Esophagus (tissue), 2 donors: ENCODE measurements around the gene GALNT6. TPM values are rescaled to one million over a fixed set of nuclear protein-coding genes. Genes with fewer than 3 reads are reported as not detected.

Experiments
- H3K27ac ChIP-seq, 2 donors: one replicate each; pipeline ENCODE4 v1.5.1; 2013; ENCODE audit warnings: low read depth in 2 of 2, mild to moderate bottlenecking in 2 of 2, inconsistent platforms in 1 of 2, low read length in 1 of 2, moderate library complexity in 1 of 2
- H3K27me3 ChIP-seq, 2 donors: one replicate each; pipeline ENCODE4 v1.6.1; 2013; ENCODE audit warnings: low read length in 2 of 2, control low read depth in 1 of 2, mild to moderate bottlenecking in 1 of 2; ENCODE audit not compliant: insufficient read depth in 2 of 2, control insufficient read depth in 1 of 2
- H3K36me3 ChIP-seq, 2 donors: one replicate each; pipeline ENCODE4 v1.6.1; 2013; ENCODE audit warnings: low read length in 1 of 2; ENCODE audit not compliant: control insufficient read depth in 2 of 2, insufficient read depth in 2 of 2
- H3K4me1 ChIP-seq, 2 donors: one replicate each; pipeline ENCODE4 v1.6.1; 2013; ENCODE audit warnings: low read length in 1 of 2; ENCODE audit not compliant: control insufficient read depth in 2 of 2, insufficient read depth in 2 of 2
- H3K4me3 ChIP-seq, 2 donors: one replicate each; pipeline ENCODE4 v1.5.1; 2013; ENCODE audit warnings: low read length in 2 of 2, mild to moderate bottlenecking in 2 of 2, low read depth in 1 of 2, moderate library complexity in 1 of 2
- H3K9me3 ChIP-seq, 2 donors: one replicate each; pipeline ENCODE4 v1.6.1; 2013; ENCODE audit warnings: mild to moderate bottlenecking in 2 of 2, low read depth in 1 of 2, low read length in 1 of 2, moderate library complexity in 1 of 2; ENCODE audit not compliant: control insufficient read depth in 2 of 2, insufficient read depth in 1 of 2
- WGBS, 2 donors: extraction: QIAGEN DNeasy Blood & Tissue Kit; methylation state at CpG; one replicate each; pipeline ENCODE4 v1.1.7; 2013; 5-methylcytosine and 5-hydroxymethylcytosine counted together
- polyA plus RNA-seq, 2 donors: library from polyadenylated mRNA; stranded (reverse); fragments of 200-250 nt; gene quantifications; one replicate each; pipeline ENCODE4 v1.2.3, GENCODE V29; 2013
- donor health status: healthy with polysubstance abuse.
- donor health status: Bipolar disorder and iron deficiency.

Gene GALNT6, protein sequence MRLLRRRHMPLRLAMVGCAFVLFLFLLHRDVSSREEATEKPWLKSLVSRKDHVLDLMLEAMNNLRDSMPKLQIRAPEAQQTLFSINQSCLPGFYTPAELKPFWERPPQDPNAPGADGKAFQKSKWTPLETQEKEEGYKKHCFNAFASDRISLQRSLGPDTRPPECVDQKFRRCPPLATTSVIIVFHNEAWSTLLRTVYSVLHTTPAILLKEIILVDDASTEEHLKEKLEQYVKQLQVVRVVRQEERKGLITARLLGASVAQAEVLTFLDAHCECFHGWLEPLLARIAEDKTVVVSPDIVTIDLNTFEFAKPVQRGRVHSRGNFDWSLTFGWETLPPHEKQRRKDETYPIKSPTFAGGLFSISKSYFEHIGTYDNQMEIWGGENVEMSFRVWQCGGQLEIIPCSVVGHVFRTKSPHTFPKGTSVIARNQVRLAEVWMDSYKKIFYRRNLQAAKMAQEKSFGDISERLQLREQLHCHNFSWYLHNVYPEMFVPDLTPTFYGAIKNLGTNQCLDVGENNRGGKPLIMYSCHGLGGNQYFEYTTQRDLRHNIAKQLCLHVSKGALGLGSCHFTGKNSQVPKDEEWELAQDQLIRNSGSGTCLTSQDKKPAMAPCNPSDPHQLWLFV
- polyA plus RNA-seq, result 1 to 10 TPM in 1 of 2 donors, under 1 TPM in 1; 0.94 to 1.1 TPM

- Histone ChIP-seq H3K27ac (peak within 1 kb of the TSS in 1 of 2 donors; percentile 18), H3K9me3 (no peaks in the 10 kb centered on the region), H3K4me1 (peaks cover 0 to 3% of the 10 kb centered on the region in 2 donors), H3K36me3 (no peaks in the 10 kb centered on the region), H3K27me3 (no peaks in the 10 kb centered on the region), H3K4me3 (peak within 1 kb of the TSS; percentile 49 to 55)
- WGBS, 2 donors, result 0 to 1% methylated on average over 45 to 73 of the region's 73 CpGs
Observed at GRCh38 chr12:51391283-51392123, at the start of gene GALNT6. Gene GALNT6, minus strand, starts transcription at chr12:51391406. Its CDS starts 11,625 bp downstream, at chr12:51379781.

GRCh38 chr12:51439330-51439729 lies 48.1 kb upstream of the GALNT6 start:
- WGBS, 2 donors, result 74 to 76% methylated on average over 2 of the region's 2 CpGs
- H3K27ac ChIP-seq, result no peak overlapping the region

DNA sequence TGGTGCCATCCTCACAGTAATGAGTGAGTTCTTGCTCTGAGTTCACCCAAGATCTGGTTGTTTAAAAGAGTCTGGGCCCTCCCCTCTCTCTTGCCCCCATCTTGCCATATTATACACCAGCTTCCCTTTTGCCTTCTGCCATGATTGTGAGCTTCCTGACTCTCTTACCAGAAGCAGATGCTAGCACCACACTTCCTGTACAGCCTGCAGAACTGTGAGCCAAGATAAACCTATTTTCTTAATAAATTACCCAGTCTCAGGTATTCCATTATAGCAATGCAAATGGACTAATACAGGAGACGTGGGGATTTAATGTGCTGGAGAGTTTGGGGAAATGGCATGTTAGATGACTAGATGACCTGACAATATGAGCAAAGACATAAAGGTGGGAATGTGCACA lies 46.2 kb upstream of the GALNT6 start:
- WGBS, 2 donors, result 65 to 73% methylated on average over 1 of the region's 1 CpG
- no peaks in the 10 kb centered on the region for H3K9me3 ChIP-seq
- H3K4me1 ChIP-seq, result no peaks in the 10 kb centered on the region
- no peaks in the 10 kb centered on the region for H3K27me3 ChIP-seq
- H3K36me3 ChIP-seq, result no peaks in the 10 kb centered on the region
- H3K4me3 ChIP-seq, result no peak overlapping the region
- H3K27ac ChIP-seq, result no peak overlapping the region

More at GRCh38 chr12:51439330-51439729, 48.1 kb upstream of the GALNT6 start:
- H3K4me1 ChIP-seq, result no peaks in the 10 kb centered on the region
- no peak overlapping the region for H3K4me3 ChIP-seq
- H3K9me3 ChIP-seq, result no peaks in the 10 kb centered on the region
- H3K27me3 ChIP-seq, result no peaks in the 10 kb centered on the region
- no peaks in the 10 kb centered on the region for H3K36me3 ChIP-seq

DNA sequence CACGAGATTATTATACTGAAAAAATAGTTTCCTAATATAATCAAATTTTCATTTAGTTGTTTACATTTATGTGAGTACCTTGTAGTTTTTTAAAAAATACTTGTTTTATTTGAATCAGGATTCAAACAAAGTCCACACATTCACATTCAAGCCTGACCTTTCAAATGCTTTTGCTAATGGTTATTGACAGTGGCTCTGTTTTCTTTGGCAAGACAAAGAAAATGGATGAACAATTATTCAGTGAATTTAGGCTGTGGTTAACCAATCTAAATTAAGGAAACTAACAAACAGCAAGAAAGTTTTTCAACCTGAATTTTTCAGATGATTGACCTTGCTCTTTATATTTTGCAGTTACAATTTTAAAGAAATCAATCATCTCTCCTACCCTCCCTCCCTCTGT lies 43.1 kb upstream of the GALNT6 start:
- Histone ChIP-seq H3K36me3 (no peaks in the 10 kb centered on the region), H3K27me3 (peaks cover 0 to 5% of the 10 kb centered on the region in 2 donors), H3K4me3 (no peak overlapping the region), H3K4me1 (no peaks in the 10 kb centered on the region), H3K9me3 (no peaks in the 10 kb centered on the region), H3K27ac (no peak overlapping the region)
- WGBS, 2 donors, result 29% methylated on average over 1 of the region's 1 CpG

GRCh38 chr12:51432921-51433320 lies 41.7 kb upstream of the GALNT6 start:
- H3K27me3 ChIP-seq, result peaks cover 0 to 5% of the 10 kb centered on the region in 2 donors
- H3K9me3 ChIP-seq, result no peaks in the 10 kb centered on the region
- H3K36me3 ChIP-seq, result no peaks in the 10 kb centered on the region
- WGBS, 2 donors, result 74 to 82% methylated on average over 2 of the region's 2 CpGs
- H3K27ac ChIP-seq, result no peak overlapping the region
- no peak overlapping the region for H3K4me3 ChIP-seq
- H3K4me1 ChIP-seq, result no peaks in the 10 kb centered on the region

- H3K36me3 ChIP-seq, result no peaks in the 10 kb centered on the region
- WGBS, 2 donors, result 54 to 62% methylated on average over 4 of the region's 4 CpGs
- H3K4me3 ChIP-seq, result no peak overlapping the region
- no peaks in the 10 kb centered on the region for H3K4me1 ChIP-seq
- no peaks in the 10 kb centered on the region for H3K9me3 ChIP-seq
- H3K27me3 ChIP-seq, result peaks cover 0 to 5% of the 10 kb centered on the region in 2 donors
- no peak overlapping the region for H3K27ac ChIP-seq
Observed at GRCh38 chr12:51430196-51430895, 39.1 kb upstream of the GALNT6 start.

DNA sequence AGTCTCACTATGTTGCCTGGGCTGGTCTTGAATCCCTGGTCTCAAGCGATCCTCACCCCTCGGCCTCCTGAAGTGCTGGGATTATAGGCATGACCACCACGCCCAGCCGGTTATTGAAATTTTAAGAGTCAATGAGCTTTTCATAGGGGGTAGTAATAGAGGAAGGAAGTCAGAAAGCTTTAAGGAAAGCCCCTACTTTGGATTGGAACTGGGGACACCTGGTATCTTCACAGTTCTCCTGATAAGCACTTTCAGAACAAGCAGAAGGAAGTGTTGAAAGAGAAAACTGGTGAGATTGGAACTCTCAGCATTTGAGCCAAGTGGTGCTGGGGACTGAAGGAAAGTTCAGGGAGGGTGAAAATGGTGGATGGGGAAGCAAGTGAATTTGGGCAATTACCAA lies 38.5 kb upstream of the GALNT6 start:
- H3K36me3 ChIP-seq, result no peaks in the 10 kb centered on the region
- H3K9me3 ChIP-seq, result no peaks in the 10 kb centered on the region
- H3K4me1 ChIP-seq, result peaks cover 0 to under 1% of the 10 kb centered on the region in 2 donors
- peaks cover 0 to 5% of the 10 kb centered on the region in 2 donors for H3K27me3 ChIP-seq
- H3K4me3 ChIP-seq, result no peak overlapping the region
- H3K27ac ChIP-seq, result no peak overlapping the region
- 97 to 99% methylated on average over 4 of the region's 4 CpGs for WGBS, 2 donors

- Histone ChIP-seq H3K4me3 (no peak overlapping the region), H3K36me3 (no peaks in the 10 kb centered on the region), H3K27me3 (peaks cover 0 to 5% of the 10 kb centered on the region in 2 donors), H3K9me3 (no peaks in the 10 kb centered on the region), H3K27ac (no peak overlapping the region), H3K4me1 (peaks cover 0 to 3% of the 10 kb centered on the region in 2 donors)
- WGBS, 2 donors, result 85 to 91% methylated on average over 4 of the region's 4 CpGs
Observed at GRCh38 chr12:51428256-51428655, 37.0 kb upstream of the GALNT6 start.
